HepG2 (cell line): ENCODE results near the gene CDC42EP4.

Experiments used
- HBP1 ChIP-seq: IDR thresholded peaks from 2 replicates; pipeline ENCODE4 v1.6.1; 2016; ENCODE audit warnings: low read depth, control low read depth
- MYPOP ChIP-seq: sonication (generic); formaldehyde crosslinking; IDR thresholded peaks from 2 replicates; pipeline ENCODE4 v1.8.1; 2023; ENCODE audit warnings: mild to moderate bottlenecking, moderate library complexity, missing genetic modification reagents

GRCh38 chr17:73265646-73266640 lies 45.9 kb downstream of the CDC42EP4 start:
- TF ChIP-seq HBP1 (CRISPR knock-in tag), result no peak
- no peak for TF ChIP-seq MYPOP (CRISPR knock-in tag)
